Frontal cortex (tissue), 4 donors: ENCODE measurements around the gene VPS52. TPM values are rescaled to one million over a fixed set of nuclear protein-coding genes. Genes with fewer than 3 reads are reported as not detected.

Experiments used
- DNase-seq, 2 donors: peaks; one replicate each; pipeline ENCODE4 v3.0.0; 2012; ENCODE audit warnings: low spot score in 2 of 2
- FAIRE-seq: peaks from 2 replicates; lab custom pipeline; 2012; peaks lifted over from hg19 to GRCh38; lab: Jason Lieb, UNC
- total RNA-seq: library from RNA; depleted of rRNA; stranded (reverse); fragments of >200 nt; gene quantifications from one replicate; pipeline ENCODE4 v1.2.3, GENCODE V29; 2014
- donor health status: control.
- donor health status: control.
- donor health status: control.

Gene VPS52
- total RNA-seq = 24.9 TPM

DNA sequence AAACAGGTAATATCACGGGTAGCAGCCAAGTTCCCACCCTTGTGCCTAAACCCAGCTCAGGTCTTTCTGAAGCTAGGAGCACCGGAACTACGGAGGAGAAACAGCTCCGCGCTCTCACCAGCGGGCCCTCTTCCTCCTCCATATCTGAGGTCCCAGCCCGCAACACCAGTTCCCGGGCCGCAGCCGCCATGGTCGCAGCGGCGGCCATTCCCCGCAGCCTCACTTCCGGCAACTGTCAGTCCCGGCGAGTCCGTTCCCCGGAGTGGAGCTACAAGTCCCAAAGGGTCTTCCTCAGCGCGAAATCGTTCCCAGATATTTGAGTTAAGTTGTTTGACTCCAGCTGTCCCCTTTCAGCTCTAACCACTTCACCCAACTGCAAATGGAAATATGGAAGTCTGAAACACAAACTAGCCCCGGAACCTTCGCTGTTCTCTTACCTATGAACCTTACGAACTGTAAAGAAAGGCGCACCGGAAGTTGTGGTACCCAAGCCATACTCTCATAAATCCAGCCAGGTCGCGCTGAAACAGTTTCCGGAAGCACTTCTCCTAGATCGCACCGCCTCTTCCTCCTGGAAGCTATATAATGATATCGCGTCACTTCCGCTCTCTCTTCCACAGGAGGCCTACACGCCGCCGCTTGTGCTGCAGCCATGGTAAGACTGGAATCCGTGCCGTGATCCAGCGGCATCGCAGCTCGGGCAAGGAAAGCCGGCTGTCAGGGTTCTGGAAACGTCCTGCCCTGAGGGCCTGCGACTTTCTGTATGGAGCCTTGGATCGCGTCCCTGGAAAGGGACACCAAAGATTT, at the start of gene VPS52, which contains the start of gene RPS18:
Gene VPS52, minus strand, starts transcription at position 409 of the 807 bp plus-strand sequence. Its CDS starts 201 bp downstream, at position 208.
Gene RPS18, plus strand, starts transcription at position 608 of the 807 bp plus-strand sequence. Its CDS starts 45 bp downstream, at position 653.
- FAIRE-seq (peak; percentile 65), DNase-seq (peak; percentile 90 to 91)

DNA sequence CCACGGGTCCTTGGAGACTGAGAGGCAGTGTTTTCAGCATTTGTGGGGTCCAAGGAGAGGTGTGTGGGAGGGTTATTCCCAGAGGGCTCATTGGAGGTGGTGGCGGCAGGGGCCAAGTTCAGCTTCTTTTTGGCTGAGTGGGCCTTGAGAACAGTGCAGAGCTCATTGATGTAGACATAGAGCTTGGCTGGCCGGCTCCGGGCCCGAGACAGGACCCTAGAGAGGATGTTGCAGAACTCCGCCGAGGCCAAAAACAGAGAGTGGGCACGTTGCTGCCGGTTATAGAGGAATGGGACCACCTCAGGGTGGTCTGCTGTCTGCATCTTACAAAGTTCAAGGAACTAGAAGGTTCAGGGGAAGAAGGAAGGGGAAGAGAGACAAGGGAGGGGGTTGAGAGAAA, 49.6 kb upstream of the VPS52 start:
- FAIRE-seq (no peak), DNase-seq (peak in 1 of 2 donors; percentile 0)

DNA sequence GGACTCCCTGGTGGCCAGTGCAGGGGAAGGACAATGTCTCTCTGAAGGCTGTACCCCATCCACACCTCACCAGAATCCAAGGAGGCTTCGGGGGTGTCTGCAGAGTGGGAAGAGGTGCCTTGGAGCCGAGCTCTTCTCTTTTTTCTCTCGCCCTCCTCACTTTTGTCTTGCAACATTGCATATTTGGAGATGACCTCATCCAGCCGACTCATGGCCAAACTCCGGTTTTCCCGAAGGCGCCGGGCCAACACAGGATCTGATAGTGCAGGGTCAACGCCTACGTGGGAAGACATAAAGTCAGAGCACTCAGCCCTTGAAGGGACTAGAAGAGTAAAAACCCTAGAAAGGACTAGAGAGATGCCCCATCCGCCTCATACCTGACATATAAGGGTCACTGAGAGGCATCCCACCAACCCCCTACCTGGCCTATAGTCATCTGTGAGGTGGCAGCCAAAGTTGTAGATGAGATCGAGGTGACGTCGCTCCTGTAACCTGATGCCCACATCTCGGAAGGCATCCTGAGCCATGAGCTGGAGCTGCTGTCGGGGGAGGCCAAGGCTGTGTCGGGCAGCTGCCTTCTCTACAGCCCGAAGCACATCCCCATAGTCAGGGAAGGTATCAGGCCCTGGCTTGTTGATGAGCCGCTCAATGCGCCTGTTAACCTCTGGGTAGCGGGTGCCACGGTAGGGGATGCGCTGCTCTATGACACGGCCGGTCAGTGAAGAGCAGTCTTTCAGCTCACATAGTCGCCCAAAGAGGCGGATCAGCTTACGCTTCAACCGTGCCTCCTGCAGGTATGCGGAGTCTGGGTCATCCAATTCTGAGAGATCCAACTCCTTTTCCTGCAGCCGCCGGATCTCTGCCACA, 48.9 kb upstream of the VPS52 start:
- DNase-seq = no peak

GRCh38 chr6:33319939-33320314, 48.3 kb upstream of the VPS52 start:
- no peak for DNase-seq
- FAIRE-seq = no peak

More for the DNA sequence above, 48.9 kb upstream of the VPS52 start:
- no peak for FAIRE-seq

DNA sequence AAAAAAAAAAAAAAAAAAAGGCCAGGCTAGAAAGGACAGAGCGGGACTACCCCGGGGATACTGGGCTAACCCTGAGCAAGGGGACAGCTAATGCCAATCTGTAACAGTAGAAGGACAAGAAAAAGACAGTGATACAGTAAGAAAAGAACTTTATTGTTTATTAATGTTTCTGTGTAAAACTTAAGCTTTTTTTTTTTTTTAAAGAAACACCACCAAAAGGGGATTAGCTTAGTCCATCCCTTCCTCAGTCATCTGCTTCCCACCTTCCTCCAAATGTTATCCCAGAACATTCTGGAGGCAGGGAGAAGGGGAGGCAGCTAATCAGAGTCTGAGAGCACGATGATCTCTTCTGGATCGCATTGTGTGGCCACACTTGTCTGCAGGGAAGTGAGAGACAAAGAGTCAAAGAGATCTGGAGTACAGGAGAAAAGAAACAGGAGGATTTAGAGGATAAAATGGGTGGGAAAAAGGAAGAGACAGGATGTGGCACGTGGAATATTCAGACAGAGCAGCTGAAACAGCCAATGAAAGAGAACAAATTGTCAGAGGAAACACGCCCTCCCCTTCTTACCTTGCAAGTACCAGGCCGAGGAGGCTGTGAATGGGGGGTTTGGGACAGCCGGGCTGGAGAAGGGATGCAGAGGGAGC, 46.9 kb upstream of the VPS52 start:
- no peak for FAIRE-seq
- DNase-seq = no peak

DNA sequence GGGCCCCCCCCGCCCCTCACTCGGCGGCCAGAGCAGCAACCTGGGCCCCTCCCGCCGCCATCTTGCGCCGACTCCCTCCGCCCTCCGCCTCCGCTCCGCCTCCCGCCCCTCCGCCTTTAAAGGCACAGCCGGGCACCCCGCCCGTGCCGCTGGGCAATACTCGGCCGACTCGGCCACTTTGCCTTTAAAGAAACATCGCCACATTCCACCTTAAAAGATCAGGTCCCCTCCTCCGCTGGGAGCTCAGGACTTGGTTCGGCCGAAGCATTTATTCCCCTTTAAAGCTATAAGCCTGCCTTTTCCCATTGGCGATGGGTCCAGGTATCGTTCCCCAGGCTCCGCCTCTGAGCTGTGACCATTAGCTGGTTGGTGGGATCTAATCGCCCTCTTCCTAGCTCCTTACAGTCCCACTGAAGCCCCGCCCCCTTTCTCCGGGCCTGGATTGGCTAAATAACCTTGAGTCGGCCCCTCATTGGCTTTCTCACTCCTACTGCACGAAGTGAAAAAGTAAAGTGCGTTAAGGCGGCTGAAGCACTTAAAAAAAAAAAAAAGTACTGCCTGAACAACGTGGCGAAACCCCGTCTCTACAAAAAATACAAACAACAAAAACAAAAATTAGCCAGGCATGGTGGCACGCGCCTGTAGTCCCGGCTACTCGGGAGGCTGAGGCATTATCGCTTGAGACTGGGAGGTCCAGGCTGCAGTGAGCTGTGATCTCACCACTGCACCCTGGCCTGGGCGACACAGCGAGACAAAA, 46.2 kb upstream of the VPS52 start, which contains the start of gene ZBTB22:
Gene ZBTB22, minus strand, starts transcription at position 76 of the 757 bp plus-strand sequence. CDS start 828 bp downstream, outside the sequence.
- DNase-seq = peak; percentile 88 to 91
- no peak for FAIRE-seq

- FAIRE-seq = no peak
- no peak for DNase-seq
Observed at GRCh38 chr6:33317419-33317668, 45.7 kb upstream of the VPS52 start.

DNA sequence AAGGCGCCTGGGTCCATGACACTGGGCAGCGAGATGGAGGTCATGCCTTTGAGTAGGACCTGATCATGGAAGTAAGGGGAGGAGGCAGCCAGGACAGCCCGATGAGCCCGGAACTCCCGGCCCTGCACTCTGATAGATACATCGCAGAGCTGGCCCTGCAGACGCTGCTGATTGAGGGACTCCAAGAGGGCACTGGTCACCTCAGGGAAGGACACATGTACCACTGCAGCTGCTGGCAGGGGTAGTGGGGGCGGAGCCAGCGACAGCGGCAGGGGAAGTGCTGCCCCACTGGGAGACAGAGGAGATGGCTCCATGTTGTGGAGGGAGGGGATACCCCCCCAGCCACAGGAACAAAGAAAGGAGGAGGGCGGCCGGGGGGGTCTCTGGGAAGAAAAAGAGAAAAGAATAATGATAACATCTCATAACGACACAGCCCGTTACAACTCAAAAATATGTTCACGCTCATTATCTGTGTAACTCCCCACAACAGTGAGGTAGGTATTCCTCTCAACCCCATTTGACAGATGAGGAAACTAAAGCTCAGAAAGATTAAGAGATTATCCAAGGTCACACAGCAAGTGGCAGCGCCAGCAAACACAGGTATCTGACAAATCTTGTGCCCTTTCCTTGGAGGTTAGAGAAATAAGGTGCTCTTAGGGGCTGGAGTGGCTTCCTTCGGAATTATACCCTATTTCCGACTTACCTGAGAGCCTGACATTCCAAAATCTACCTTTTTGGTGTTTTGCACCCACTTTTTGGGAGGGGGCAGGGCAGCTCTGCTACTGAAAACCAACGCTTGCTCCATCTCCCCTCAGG, 45.1 kb upstream of the VPS52 start:
- DNase-seq (no peak), FAIRE-seq (no peak)

DNA sequence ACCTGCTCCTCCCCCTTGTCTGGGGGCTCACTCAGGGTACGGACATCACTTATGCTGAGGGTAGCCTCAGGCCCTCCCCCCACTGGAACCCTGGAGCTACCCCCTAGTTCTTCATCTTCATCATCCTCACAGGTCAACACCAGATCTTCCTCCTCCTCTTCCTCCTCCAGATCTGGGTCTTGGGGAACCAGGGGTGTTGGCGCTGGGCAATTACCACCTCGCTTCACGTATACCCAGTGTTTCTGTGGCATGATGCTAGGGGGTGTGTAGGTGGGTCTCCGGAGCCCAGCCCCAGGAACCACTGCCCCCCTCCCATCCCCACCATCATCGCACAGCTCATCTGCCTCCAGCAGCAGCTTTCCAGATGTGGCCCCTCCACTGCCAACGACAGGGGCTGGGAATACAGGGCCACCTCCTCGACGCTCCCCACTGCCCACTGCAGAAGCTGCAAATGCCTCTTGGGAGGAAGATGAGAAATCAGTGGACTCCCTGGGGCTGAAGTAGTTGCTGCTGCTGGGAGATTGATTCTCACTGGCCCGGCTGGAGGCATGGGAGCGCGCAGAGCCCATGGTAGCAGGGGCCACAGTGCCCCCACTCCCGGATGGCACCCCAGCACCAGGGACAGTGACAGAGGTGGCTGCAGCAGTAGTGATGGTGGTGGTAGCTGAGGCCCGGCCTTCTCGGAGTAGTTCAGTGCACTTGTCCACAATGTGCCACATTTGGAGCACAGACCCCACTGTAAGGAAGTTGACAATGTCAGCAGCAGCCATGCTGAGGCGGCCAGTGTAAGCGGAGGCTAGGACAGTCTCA, 44.3 kb upstream of the VPS52 start:
- no peak for DNase-seq
- no peak for FAIRE-seq

DNA sequence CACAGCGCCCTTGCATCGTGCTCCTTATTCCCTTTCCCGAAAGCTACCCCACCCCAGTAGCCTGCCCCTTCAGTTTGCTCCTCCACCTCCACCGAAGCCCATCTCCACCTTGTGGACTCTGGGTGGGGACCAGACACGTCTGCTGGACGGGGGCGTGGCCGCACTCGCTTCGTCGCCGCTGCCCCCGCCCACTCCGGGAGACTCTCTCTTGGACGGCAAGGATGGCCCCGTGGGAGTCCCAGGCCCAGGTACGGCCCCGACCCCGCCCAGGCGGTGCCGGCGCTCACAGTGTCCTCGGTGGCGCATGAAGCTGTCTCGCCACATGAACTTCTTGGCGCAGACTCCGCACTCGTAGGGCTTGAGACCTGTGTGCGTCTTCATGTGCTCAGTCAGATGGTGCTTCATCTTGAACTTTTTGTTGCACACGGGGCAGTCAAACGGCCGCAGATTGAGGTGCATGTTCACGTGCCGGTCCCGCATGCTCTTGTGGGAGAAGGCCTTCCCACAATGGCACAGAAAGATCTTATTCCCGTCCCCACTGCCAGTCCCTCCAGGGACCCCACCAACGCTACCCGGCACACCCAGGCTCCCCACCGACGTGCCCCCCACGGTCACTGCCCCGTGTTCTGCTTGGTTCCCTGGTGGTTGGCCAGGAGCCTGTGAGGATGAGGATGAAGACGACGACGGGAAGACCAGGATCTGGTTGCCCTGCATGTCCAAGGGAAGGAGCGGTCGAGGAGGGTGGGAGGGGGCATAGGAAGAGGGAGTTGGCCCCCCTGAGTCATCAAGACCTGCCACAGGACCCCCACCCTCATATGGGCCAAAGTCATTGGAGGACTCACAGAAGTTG, 43.5 kb upstream of the VPS52 start:
- no peak for FAIRE-seq
- no peak for DNase-seq

GRCh38 chr6:33314515-33314942, 42.9 kb upstream of the VPS52 start:
- DNase-seq (peak in 1 of 2 donors; percentile 54), FAIRE-seq (no peak)

- no peak for FAIRE-seq
- DNase-seq = peak; percentile 49 to 59
Observed at GRCh38 chr6:33313709-33314514, 42.2 kb upstream of the VPS52 start, which contains the start of gene TAPBP. Gene TAPBP, minus strand, starts transcription at chr6:33314078. Its CDS starts 37 bp downstream, at chr6:33314041.

GRCh38 chr6:33313105-33313708, 41.5 kb upstream of the VPS52 start:
- DNase-seq (peak in 1 of 2 donors; percentile 45), FAIRE-seq (no peak)

GRCh38 chr6:33312361-33313104, 40.9 kb upstream of the VPS52 start:
- DNase-seq (peak; percentile 62 to 74), FAIRE-seq (no peak)

GRCh38 chr6:33306356-33306755, 34.7 kb upstream of the VPS52 start:
- no peak for FAIRE-seq

More at GRCh38 chr6:33306356-33306755, 34.7 kb upstream of the VPS52 start:
- no peak for DNase-seq
